ENCODE results near the gene PTPRT. TPM values are rescaled to one million over a fixed set of nuclear protein-coding genes. Genes with fewer than 3 reads are reported as not detected.

The PTPRT gene
- polyA plus RNA-seq, 1 of the 3 experiments (the other 2 are of a cell fraction) = not detected

DNA sequence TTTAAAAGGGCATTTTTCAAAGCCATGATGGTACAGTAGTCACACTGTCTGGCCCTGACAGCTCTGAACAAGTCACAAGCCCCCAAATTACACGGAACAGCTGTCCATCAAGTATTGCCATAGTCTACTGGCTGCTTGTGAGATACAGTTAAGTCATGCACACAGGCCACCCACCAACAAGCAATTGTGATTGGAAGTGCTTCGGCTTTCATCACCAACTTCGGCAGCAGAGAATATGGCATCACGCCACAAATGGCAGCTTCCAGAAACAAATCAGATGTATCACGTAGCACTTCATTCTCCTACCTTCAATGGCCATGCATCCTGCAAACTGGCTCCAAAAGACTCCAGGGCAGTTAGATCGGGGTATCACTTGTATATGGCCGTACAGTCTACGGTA lies 160.5 kb downstream of the PTPRT start:
- ChIA-PET CTCF (no interaction called here), POLR2A (no interaction called here)
- Histone ChIP-seq H3K9me3 (no peaks in the 10 kb centered on the region), H3K4me3 (ENCODE audit: low read depth in 2 of 2, low read length in 1 of 2) (no peak overlapping the region), H3K79me2 (ENCODE audit: insufficient read depth) (no peaks in the 10 kb centered on the region), H2AFZ (ENCODE audit: low read depth) (no peak overlapping the region), H3K4me1 (ENCODE audit: control insufficient read depth in 1 of 2, insufficient read depth in 2 of 2, low read depth in 1 of 2, low read length in 1 of 2) (no peaks in the 10 kb centered on the region), H3F3A (replicated peaks; ENCODE audit: insufficient read depth) (no peaks in the 10 kb centered on the region), H3K36me3 (replicated peaks in 1 of 2; ENCODE audit: control insufficient read depth in 1 of 2, insufficient read depth in 2 of 2, low read length in 1 of 2) (no peaks in the 10 kb centered on the region), H3K27ac (ENCODE audit: low read depth in 2 of 2, low read length in 1 of 2) (no peak overlapping the region), H3K9me2 (no peaks in the 10 kb centered on the region), H4K20me1 (ENCODE audit: insufficient read depth) (no peaks in the 10 kb centered on the region), H3K4me2 (no peak overlapping the region), H3K9ac (no peak overlapping the region), H3K27me3 (ENCODE audit: insufficient read depth) (no peaks in the 10 kb centered on the region)
- 28% methylated on average over 5 of the region's 8 CpGs for WGBS (ENCODE audit: low lambda C conversion rate)
- no peak for DNase-seq
- no peak for TF ChIP-seq FOXM1 (IDR thresholded peaks at IDR 0.05; ENCODE audit: low read depth)
- TF ChIP-seq, protein P1, sequence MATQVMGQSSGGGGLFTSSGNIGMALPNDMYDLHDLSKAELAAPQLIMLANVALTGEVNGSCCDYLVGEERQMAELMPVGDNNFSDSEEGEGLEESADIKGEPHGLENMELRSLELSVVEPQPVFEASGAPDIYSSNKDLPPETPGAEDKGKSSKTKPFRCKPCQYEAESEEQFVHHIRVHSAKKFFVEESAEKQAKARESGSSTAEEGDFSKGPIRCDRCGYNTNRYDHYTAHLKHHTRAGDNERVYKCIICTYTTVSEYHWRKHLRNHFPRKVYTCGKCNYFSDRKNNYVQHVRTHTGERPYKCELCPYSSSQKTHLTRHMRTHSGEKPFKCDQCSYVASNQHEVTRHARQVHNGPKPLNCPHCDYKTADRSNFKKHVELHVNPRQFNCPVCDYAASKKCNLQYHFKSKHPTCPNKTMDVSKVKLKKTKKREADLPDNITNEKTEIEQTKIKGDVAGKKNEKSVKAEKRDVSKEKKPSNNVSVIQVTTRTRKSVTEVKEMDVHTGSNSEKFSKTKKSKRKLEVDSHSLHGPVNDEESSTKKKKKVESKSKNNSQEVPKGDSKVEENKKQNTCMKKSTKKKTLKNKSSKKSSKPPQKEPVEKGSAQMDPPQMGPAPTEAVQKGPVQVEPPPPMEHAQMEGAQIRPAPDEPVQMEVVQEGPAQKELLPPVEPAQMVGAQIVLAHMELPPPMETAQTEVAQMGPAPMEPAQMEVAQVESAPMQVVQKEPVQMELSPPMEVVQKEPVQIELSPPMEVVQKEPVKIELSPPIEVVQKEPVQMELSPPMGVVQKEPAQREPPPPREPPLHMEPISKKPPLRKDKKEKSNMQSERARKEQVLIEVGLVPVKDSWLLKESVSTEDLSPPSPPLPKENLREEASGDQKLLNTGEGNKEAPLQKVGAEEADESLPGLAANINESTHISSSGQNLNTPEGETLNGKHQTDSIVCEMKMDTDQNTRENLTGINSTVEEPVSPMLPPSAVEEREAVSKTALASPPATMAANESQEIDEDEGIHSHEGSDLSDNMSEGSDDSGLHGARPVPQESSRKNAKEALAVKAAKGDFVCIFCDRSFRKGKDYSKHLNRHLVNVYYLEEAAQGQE (IDR thresholded peaks at IDR 0.05; ENCODE audit: low read depth, low read length) = no peak
- TF ChIP-seq TEAD4 (IDR thresholded peaks at IDR 0.05; ENCODE audit: borderline replicate concordance, insufficient read depth) = no peak
- TF ChIP-seq RFX5 (IDR thresholded peaks at IDR 0.05; ENCODE audit: low read length) = no peak
- TF ChIP-seq FOSL2 (IDR thresholded peaks at IDR 0.05; ENCODE audit: borderline replicate concordance, low read depth) = no peak
- no peak for TF ChIP-seq TCF12 (IDR thresholded peaks at IDR 0.05)
- TF ChIP-seq, protein P2, sequence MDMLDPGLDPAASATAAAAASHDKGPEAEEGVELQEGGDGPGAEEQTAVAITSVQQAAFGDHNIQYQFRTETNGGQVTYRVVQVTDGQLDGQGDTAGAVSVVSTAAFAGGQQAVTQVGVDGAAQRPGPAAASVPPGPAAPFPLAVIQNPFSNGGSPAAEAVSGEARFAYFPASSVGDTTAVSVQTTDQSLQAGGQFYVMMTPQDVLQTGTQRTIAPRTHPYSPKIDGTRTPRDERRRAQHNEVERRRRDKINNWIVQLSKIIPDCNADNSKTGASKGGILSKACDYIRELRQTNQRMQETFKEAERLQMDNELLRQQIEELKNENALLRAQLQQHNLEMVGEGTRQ (IDR thresholded peaks at IDR 0.05; ENCODE audit: borderline replicate concordance, low read depth, low read length) = no peak
- no peak for TF ChIP-seq GATA2 (CRISPR knock-in tag; IDR thresholded peaks at IDR 0.05)
- no peak for TF ChIP-seq CHD2 (IDR thresholded peaks at IDR 0.05; ENCODE audit: low read length, partially characterized antibody)
- TF ChIP-seq, protein P3, sequence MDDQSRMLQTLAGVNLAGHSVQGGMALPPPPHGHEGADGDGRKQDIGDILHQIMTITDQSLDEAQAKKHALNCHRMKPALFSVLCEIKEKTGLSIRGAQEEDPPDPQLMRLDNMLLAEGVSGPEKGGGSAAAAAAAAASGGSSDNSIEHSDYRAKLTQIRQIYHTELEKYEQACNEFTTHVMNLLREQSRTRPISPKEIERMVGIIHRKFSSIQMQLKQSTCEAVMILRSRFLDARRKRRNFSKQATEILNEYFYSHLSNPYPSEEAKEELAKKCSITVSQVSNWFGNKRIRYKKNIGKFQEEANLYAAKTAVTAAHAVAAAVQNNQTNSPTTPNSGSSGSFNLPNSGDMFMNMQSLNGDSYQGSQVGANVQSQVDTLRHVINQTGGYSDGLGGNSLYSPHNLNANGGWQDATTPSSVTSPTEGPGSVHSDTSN (IDR thresholded peaks at IDR 0.05) = no peak
- no peak for TF ChIP-seq SMC3 (IDR thresholded peaks at IDR 0.05; ENCODE audit: low read depth, low read length)
- TF ChIP-seq POLR2AphosphoS5 (IDR thresholded peaks at IDR 0.05; ENCODE audit: low read depth, low read length) = no peak
- TF ChIP-seq NFIC (IDR thresholded peaks at IDR 0.05; ENCODE audit: borderline replicate concordance) = no peak
- TF ChIP-seq YY1 (IDR thresholded peaks at IDR 0.05; ENCODE audit: low read depth) = no peak
- no peak for TF ChIP-seq NRF1 (IDR thresholded peaks at IDR 0.05; ENCODE audit: low read depth, low read length)
- TF ChIP-seq, protein P4, sequence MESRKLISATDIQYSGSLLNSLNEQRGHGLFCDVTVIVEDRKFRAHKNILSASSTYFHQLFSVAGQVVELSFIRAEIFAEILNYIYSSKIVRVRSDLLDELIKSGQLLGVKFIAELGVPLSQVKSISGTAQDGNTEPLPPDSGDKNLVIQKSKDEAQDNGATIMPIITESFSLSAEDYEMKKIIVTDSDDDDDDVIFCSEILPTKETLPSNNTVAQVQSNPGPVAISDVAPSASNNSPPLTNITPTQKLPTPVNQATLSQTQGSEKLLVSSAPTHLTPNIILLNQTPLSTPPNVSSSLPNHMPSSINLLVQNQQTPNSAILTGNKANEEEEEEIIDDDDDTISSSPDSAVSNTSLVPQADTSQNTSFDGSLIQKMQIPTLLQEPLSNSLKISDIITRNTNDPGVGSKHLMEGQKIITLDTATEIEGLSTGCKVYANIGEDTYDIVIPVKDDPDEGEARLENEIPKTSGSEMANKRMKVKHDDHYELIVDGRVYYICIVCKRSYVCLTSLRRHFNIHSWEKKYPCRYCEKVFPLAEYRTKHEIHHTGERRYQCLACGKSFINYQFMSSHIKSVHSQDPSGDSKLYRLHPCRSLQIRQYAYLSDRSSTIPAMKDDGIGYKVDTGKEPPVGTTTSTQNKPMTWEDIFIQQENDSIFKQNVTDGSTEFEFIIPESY (IDR thresholded peaks at IDR 0.05; ENCODE audit: borderline replicate concordance, low read depth) = no peak

Data from SK-N-SH (cell line).